Loucy (cell line): Measurements from ENCODE around the gene FAR1.

Source experiments
- H2AFZ ChIP-seq: fragments of 200-600 bp; sonication (generic); 2 replicates; pipeline ENCODE4 v1.6.0; 2016; ENCODE audit warnings: antibody characterized with exemption, mild to moderate bottlenecking, low read length, moderate library complexity
- H3F3A ChIP-seq: fragments of 200-600 bp; 2 replicates; pipeline ENCODE4 v1.6.0; 2016; ENCODE audit warnings: antibody characterized with exemption, low read depth, mild to moderate bottlenecking
- H3K27me3 ChIP-seq: fragments of 200-600 bp; sonication (generic); 2 replicates; pipeline ENCODE4 v1.6.1; 2014; ENCODE audit warnings: low read length, mild to moderate bottlenecking; ENCODE audit not compliant: insufficient read depth, poor library complexity, severe bottlenecking
- H3K36me3 ChIP-seq: fragments of 200-600 bp; sonication (generic); 2 replicates; pipeline ENCODE4 v1.6.1; 2016; ENCODE audit warnings: low read length; ENCODE audit not compliant: insufficient read depth
- H3K4me1 ChIP-seq: fragments of 200-600 bp; sonication (generic); 2 replicates; pipeline ENCODE4 v1.5.1; 2014; ENCODE audit warnings: low read length, mild to moderate bottlenecking; ENCODE audit not compliant: insufficient read depth, poor library complexity, severe bottlenecking
- H3K4me2 ChIP-seq: fragments of 200-600 bp; sonication (generic); 2 replicates; pipeline ENCODE4 v1.6.0; 2014; ENCODE audit warnings: antibody characterized with exemption, low read length, low read depth, mild to moderate bottlenecking; ENCODE audit not compliant: poor library complexity, severe bottlenecking
- H3K4me3 ChIP-seq: fragments of 200-600 bp; sonication (generic); 2 replicates; pipeline ENCODE4 v1.5.1; 2014; ENCODE audit warnings: low read length, mild to moderate bottlenecking, mixed read lengths; ENCODE audit not compliant: poor library complexity, severe bottlenecking
- H3K79me2 ChIP-seq: fragments of 200-600 bp; sonication (generic); 2 replicates; pipeline ENCODE4 v1.6.1; 2014; ENCODE audit warnings: low read length; ENCODE audit not compliant: insufficient read depth
- H3K9ac ChIP-seq: fragments of 200-600 bp; sonication (generic); 2 replicates; pipeline ENCODE4 v1.6.0; 2014; ENCODE audit warnings: mild to moderate bottlenecking, low read depth, low read length, moderate library complexity; ENCODE audit not compliant: poor library complexity, severe bottlenecking
- H3K9me2 ChIP-seq: fragments of 200-600 bp; sonication (generic); replicated peaks from 2 replicates; pipeline ENCODE4 v1.6.1; 2016; ENCODE audit warnings: low read depth, low read length, mixed read lengths
- H3K9me3 ChIP-seq: fragments of 200-600 bp; sonication (generic); 2 replicates; pipeline ENCODE4 v1.6.1; 2014; ENCODE audit warnings: mild to moderate bottlenecking, antibody characterized with exemption, low read length, low read depth; ENCODE audit not compliant: insufficient read depth
- H4K20me1 ChIP-seq: fragments of 200-600 bp; sonication (generic); 2 replicates; pipeline ENCODE4 v1.6.0; 2014; ENCODE audit warnings: antibody characterized with exemption, low read length, mild to moderate bottlenecking; ENCODE audit not compliant: insufficient read depth, poor library complexity, severe bottlenecking
- EZH2phosphoT487 ChIP-seq: fragments of 200-600 bp; IDR thresholded peaks from 2 replicates; pipeline ENCODE4 v1.6.1; 2018; ENCODE audit warnings: antibody characterized with exemption, mild to moderate bottlenecking, moderate library complexity, borderline replicate concordance
- TF ChIP-seq, protein P1 (sequence below): fragments of 200-600 bp; sonication (generic); conservative IDR thresholded peaks from 2 replicates; pipeline ENCODE4 v1.5.1; 2014; ENCODE audit warnings: mild to moderate bottlenecking, antibody characterized with exemption, low read length

The FAR1 gene

DNA sequence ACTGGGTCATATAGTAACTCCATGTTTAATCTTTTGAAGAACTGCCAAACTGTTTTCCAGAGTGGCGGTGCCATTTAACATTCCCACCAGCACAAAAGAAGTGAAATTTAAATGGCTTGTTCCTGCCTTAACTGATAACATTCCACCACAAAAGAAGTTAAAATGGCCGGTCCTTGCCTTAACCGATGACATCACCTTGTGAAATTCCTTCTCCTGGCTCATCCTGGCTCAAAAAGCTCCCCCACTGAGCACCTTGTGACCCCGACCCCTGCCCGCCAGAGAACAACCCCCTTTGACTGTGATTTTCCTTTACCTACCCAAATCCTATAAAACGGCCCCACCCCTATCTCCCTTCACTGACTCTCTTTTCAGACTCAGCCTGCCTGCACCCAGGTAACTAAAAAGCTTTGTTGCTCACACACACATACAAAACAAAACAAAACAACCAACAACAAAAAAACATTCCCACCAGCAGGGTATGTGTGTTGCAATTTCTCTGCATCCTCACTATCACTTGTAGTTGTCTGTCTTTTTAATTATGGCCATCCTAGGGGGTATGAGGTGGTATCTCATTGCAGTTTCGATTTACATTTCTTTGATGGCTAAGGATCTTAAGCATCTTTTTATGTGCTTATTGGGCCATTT, 109.0 kb downstream of the FAR1 start:
- no peaks in the 10 kb centered on the region for H3K27me3 ChIP-seq
- H3K79me2 ChIP-seq = no peaks in the 10 kb centered on the region
- H3K4me3 ChIP-seq = no peak overlapping the region
- H3K9me2 ChIP-seq = no peaks in the 10 kb centered on the region
- H2AFZ ChIP-seq = no peak overlapping the region
- no peaks in the 10 kb centered on the region for H3K9me3 ChIP-seq
- H3K4me2 ChIP-seq = no peak overlapping the region
- H3K9ac ChIP-seq = no peak overlapping the region
- no peaks in the 10 kb centered on the region for H3K4me1 ChIP-seq
- TF ChIP-seq EZH2phosphoT487 = no peak
- TF ChIP-seq, protein P1, sequence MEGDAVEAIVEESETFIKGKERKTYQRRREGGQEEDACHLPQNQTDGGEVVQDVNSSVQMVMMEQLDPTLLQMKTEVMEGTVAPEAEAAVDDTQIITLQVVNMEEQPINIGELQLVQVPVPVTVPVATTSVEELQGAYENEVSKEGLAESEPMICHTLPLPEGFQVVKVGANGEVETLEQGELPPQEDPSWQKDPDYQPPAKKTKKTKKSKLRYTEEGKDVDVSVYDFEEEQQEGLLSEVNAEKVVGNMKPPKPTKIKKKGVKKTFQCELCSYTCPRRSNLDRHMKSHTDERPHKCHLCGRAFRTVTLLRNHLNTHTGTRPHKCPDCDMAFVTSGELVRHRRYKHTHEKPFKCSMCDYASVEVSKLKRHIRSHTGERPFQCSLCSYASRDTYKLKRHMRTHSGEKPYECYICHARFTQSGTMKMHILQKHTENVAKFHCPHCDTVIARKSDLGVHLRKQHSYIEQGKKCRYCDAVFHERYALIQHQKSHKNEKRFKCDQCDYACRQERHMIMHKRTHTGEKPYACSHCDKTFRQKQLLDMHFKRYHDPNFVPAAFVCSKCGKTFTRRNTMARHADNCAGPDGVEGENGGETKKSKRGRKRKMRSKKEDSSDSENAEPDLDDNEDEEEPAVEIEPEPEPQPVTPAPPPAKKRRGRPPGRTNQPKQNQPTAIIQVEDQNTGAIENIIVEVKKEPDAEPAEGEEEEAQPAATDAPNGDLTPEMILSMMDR = no peak
- no peaks in the 10 kb centered on the region for H3K36me3 ChIP-seq
- H3F3A ChIP-seq = no peaks in the 10 kb centered on the region
- no peaks in the 10 kb centered on the region for H4K20me1 ChIP-seq

DNA sequence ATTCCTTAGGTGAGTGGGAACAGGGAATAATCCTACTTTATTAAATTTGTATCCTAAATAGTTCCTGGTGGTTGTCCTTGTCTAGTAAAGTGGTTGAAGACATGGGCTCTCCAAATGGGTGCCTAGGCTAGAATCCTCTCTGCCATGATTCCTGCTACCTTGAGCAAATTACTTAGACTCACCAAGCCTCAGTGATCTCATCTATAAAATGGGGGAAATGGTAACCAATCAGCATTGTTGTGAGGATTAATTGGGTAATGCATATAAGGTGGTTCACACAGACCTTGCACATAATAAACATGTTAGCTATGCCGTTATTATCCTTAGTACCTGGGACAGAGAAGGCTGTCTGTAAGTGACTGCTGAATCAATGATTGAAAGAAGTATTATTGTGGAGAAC, 109.9 kb downstream of the FAR1 start:
- Histone ChIP-seq H3F3A (no peaks in the 10 kb centered on the region), H3K4me2 (no peak overlapping the region), H3K9me2 (no peaks in the 10 kb centered on the region), H3K79me2 (no peaks in the 10 kb centered on the region), H2AFZ (no peak overlapping the region), H3K4me1 (no peaks in the 10 kb centered on the region), H4K20me1 (no peaks in the 10 kb centered on the region), H3K27me3 (no peaks in the 10 kb centered on the region), H3K9me3 (no peaks in the 10 kb centered on the region), H3K36me3 (no peaks in the 10 kb centered on the region), H3K9ac (no peak overlapping the region), H3K4me3 (no peak overlapping the region)
- TF ChIP-seq, protein P1 = no peak
- no peak for TF ChIP-seq EZH2phosphoT487

DNA sequence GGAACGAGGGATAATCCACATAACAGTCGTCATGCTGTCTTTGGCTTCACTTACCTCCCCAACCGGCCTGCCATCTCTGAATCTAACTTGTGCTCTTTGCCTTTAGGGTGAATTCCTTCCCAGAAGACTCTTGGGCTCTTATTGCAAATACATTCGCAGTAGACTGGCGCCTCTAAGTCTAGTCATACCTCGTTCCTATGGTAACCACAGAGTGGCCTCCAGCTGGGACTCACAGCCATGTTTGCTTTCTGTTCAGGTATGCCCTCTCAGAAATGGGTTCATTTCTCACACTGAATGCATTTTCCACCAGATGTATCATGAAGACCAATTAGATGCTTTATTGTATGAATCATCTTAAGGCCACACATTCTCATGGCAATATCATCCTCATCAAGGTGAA, 112.7 kb downstream of the FAR1 start:
- Histone ChIP-seq H3F3A (no peaks in the 10 kb centered on the region), H3K36me3 (no peaks in the 10 kb centered on the region)

More for the DNA sequence above, 112.7 kb downstream of the FAR1 start:
- H3K4me1 ChIP-seq = no peaks in the 10 kb centered on the region
- H3K79me2 ChIP-seq = no peaks in the 10 kb centered on the region
- H3K9me2 ChIP-seq = no peaks in the 10 kb centered on the region
- no peak overlapping the region for H3K4me3 ChIP-seq
- H3K4me2 ChIP-seq = no peak overlapping the region
- H2AFZ ChIP-seq = no peak overlapping the region
- H3K9me3 ChIP-seq = no peaks in the 10 kb centered on the region
- H3K9ac ChIP-seq = no peak overlapping the region
- no peak for TF ChIP-seq EZH2phosphoT487
- TF ChIP-seq, protein P1 = no peak
- no peaks in the 10 kb centered on the region for H3K27me3 ChIP-seq
- no peaks in the 10 kb centered on the region for H4K20me1 ChIP-seq
